ENCODE data around the gene SENP7.
"Not testable (repeated sequence)": the region's sequence is repeated elsewhere in the genome, so short reads cannot be mapped to it uniquely, and the experiment has no call there.

Gene SENP7

DNA sequence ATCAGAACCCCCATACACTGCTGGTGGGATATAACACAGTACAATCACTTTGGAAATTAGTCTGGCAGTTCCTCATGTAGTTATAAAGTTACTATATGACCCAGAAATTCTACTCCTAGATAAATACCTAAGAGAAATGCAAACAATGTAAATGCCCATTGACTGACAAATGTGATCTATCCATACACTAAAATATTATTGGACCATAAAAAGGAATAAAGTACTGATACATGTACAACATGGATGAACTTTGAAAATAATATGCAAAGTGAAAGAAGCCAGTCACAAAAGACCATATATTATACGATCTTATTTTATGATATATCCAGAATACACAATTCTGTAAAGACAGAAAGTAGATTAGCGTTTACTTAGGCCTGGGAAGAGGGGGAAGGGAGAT lies 200.5 kb downstream of the SENP7 start:
- DNase-seq: no peak

DNA sequence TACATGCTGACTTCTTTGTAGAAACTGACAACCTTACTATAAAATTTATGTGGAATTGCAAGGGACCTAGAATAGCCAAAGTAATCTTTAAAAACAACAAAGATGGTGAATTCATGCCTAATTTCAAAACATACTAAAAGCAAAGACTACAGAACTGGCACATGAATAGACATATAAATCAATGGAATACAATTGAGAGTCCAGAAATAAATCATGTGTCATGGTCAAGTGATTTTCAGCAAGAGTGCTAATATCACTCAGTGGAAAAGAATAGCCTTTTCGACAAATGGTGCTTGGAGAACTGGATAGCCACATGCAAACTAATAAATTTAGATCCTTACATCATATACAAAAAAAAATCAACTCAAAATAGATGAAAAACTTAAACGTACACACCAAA lies 201.3 kb downstream of the SENP7 start:
- DNase-seq: no peak

DNA sequence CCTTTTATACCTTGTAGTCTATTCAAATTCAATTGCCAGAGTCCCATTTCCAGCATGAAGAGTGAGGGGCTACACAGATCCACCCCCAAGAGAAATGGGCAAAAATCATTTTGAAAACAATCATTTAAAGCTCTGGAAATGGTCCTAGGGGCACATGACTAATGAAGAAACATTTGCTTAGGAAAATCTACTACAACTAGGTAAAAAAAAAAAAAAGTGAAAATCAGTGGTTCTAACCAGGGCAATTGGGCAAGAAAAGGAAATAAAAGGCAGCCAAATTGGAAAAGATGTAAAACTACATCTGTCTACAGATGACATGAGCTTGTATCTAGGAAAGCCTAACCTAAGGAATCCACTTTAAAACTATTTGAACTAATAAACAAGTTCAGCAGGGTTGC lies 202.0 kb downstream of the SENP7 start:
- DNase-seq: no peak

DNA sequence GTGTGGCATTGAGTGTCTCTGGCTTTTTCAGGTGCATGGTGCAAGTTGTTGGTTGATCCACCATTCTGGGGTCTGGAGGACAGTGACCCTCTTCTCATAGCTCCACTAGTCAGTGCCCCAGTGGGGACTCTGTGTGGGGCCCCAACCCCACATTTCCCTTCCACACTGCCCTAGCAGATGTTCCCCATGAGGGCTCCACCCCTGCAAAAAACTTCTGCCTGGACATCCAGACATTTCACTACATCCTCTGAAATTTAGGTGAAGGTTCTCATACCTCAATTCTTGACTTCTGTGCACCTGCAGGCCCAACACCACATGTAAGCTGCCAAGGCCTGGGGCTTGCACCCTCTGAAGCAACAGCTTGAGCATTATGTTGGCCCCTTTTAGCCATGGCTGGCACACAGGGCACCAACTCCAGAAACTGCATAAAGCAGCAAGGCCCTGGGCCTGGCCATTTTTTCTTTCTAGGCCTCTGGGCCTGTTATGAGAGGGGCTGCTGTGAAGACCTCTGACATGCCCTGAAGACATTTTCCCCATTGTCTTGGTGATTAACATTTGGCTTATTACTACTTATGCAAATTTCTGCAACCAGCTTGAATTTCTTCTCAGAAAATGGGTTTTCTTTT lies 204.8 kb downstream of the SENP7 start:
- not testable (repeated sequence) for DNase-seq

DNA sequence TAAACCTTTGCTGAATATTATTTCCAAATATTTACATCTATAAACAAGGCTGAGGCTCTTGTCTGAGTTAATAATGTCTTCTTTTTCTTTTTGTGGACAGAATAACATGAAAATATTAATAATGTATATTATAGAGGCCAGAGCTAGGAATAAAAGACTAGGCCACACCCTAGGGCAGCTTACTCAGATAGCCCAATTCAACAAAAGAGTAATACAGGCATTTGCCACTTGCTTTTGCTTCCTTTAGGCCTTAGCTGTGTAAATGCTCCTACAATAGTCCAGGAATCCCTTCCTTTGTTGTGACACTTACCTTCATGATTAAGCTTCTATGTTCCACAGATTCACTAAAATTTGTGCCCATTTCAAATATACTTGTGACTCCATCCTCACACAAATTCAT lies 209.2 kb downstream of the SENP7 start:
- no peak for DNase-seq

DNA sequence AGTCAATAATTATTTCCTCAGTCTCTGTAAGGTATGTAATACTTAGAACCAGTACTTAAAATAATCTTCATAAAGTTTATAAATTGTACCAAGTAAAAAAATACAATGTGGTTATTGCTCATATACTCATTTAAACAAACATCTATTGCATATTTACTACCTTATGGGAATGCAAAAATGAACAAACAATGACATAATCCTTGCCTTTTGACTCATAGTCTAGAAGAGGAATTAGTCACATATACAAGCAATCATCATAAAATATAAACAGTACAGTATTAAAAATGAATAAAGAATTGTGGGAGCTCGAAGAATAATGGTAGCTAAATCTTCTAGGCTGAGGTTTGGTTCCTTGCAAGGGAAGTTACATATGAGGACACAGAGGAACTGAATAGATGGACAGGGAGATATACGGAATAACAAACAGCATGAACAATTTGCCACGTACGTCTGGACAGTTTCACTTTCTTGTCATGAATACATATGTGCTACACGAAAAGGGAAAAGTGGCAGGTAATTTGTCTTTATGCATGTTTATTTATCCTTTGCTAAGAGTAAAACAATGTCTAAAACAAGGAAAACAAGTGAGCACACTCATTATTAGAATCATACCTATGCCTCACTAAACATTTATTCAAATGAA lies 209.8 kb downstream of the SENP7 start:
- no peak for DNase-seq

DNA sequence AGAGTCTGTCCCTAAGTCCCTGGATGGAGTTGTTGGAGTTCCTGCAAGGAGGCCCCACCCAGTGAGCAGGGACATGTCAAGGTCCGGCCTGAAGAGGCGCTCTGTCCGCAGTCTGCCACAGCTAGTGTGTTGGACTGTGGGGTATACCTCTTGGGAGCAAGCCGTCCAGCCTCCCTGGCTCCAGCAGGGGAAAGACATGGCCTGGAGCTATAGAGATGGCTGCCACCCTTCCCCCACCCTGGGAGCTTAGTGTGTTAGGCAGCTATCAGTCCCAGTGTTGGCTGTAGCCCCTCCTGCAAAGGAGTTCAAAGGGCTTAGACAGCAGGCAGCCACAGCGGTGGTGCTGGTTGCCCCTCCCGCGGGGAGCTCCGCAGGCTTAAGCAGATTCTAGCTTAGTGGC lies 212.9 kb downstream of the SENP7 start:
- no peak for DNase-seq

DNA sequence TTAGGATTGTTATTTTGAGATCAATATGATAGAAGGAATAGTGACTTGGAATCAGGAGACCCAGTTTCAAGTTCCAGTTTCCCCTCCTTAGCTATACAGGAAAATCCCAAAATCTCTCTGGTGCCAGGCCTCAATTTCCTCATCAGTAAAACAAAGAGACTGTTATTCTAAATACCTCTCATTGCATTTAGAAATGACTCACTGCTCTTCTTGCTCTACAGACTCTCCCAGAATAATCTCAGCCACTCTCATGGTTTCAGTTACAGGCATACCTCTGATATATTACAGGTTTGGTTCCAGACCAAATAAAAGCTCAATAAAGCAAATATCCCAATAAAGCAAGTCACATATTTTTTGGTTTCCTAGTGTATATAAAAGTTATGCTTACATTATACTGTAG lies 221.0 kb downstream of the SENP7 start:
- no peak for DNase-seq

DNA sequence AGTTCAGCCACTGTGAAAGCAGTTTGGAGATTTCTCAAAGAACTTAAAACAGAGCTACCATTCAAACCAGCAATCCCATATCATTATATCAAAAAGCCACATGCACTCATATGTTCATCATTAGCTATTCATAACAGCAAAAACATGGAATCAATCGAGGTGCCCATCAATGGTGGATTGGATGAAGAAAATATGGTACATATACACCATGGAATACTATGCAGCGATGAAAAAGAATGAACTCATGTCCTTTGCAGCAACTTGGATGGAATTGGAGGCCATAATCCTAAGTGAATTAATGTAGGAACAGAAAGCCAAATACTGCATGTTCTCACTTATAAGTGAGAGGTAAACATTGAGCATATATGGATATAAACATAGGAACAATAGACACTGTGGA lies 224.7 kb downstream of the SENP7 start:
- DNase-seq: no peak

DNA sequence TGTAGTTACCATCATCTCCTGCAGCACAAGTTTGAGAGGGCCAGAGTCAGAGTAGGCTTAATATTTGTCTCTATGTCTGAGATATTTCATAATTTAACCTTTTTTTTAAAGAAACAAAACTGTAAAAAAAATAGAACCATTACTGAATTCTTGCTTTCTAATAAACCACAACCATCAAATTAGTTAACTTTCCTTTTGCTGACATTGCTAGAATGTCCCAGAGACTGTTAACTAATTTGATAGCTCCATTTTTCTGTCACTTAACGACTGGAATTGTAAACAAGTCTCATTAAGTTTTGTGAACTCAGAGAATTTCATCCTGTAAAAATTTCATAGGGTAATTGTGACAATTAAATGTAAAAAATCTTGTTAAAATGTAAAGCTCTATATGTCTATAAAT lies 228.3 kb downstream of the SENP7 start:
- no peak for DNase-seq

DNA sequence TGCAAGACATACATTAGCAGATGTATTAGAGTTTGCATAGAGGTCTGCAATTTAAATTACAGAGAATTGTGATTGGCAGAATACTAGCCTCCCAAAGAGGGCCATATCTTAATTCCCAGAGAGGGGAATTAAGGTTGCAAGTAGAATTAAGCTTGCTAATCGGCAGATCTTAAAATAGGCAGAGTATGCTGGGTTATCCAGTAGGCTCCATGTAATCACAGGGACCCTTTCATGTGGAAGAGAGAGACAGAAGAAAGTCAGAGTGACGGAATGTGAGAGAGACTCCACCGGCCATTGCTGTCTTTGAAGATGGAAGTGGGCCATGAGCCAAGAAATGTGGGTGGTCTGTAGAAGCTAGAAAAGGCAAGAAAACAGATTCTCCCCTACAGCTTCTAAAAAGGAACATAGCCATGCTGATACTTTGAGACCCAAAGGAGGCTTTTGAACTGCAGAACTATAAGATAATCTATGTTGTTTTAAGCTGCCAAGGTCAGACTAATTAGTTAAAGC lies 231.4 kb downstream of the SENP7 start:
- no peak for DNase-seq

DNA sequence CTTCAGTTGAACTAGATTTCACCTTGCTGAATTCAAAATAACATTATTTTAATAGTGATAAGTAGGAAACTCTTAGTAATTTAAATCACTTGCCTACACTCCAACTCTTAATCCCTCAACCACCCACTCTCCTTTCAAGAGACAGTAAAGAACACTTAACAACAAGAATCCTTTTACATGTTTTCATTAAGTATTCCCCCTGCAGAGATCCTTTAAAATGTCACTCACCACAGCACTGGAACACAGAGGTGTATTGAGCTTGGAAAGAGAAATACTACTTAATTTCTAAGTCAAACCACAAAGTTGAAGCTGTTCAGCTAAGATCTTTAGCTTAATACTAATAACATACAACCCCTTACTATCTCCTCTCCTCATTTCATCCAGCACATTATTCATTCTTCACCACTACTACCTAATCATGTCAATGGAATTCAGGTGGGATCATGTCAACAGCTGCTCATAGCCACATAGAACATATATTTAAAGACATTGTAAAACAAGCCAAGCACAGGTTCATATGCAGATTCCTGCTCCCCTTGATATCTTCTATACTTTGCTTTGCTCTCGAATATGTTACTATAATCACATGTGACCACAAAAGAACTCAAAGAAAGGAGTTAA lies 233.1 kb downstream of the SENP7 start:
- no peak for DNase-seq

DNA sequence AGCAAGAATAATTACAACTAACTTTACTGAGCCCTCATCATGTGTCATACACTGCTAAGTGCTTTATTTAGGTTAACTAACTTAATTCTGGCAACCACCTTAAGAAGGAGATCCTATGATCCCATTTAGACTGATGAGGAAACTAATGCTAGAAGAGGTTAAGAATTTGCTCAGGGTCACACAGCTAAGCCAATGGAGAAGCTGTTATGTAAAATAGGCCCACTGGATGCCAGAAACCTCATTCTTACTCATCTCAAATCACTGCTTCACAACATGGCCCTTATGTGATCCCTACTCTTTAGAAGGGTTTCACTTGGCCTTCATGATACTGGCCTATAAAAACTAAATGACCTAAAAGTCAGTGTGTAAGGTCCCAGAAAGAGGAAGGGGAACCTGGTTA lies 233.8 kb downstream of the SENP7 start:
- DNase-seq: no peak

DNA sequence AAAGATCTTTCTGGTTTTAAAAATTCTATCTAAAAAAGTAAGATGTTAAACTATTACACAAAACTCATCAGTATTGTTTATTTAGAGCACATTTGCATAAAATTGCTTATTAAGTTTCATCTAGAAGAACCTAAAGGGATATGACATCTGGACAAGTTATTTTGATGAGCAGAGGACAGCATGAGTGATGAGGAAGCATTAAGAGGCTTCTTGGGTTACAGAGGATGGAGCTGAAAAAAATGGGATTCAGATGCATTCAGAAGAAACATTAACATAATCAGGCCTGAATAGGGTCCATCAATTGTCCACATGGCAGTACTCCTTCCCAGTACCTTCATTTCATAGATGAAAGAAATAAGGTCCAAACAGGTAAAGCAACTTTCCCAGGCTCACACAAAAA lies 234.3 kb downstream of the SENP7 start:
- DNase-seq: no peak

Measured in effector CD8-positive, alpha-beta T cell (primary cell).